NCI-H1417 treated with DMSO at 0.1 percent for 48 hours (cell line): ENCODE measurements around the gene MAEA.
A peak's percentile ranks its signal among the peaks of the same experiment; 100 is the strongest.

ENCODE experiments used
- DNase-seq: peaks from one replicate; lab custom pipeline; 2025; lab: John Stamatoyannopoulos, UW

MAEA gene

DNA sequence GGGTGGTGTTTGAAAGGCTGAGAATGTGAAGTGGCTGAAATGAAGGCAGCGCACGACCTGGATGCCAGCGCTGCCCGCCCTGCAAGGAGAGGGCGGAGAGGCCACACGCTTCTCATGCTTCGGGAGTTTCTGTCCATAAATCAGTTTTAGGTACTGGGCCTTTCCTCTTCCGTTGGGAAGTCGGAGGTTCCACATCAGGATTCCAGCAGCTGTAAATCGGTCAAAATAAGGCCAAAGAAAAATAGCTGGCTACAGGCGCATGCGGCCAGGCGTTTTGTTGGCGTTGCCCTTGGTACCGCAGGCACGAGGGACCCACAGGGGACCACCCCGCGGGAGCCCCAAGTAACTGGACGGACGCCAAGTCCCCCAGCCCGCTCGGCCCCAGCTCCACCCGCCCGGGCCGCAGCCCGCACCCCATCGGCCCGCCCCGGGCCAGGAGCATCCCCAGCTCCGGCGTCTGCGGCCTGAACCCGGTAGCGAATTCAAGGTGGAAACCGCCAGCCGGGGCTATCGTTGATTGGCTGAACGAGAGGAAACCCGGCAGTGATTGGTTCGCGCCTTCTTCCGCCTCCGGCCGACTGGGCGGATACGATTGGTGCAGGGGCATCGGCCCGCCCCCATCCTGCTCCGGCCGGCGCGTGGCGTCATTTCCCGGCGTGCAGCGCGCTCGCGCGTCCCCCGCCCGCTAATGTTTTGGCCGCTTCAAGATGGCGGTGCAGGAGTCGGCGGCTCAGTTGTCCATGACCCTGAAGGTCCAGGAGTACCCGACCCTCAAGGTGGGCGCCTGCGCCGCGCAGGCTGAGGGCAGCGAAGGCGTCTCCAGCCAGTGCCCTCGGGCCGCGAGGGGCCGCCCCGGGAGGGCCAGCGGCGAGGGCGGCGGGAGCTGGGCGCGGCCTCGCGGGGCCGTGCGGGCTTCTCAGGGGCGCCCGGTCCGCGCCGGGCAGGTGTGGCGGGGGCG, at the start of gene MAEA:
MAEA (plus strand) TSS at position 685 of the 958 bp plus-strand sequence; CDS start at position 708, 23 bp downstream.
- DNase-seq: peak; percentile 62

DNA sequence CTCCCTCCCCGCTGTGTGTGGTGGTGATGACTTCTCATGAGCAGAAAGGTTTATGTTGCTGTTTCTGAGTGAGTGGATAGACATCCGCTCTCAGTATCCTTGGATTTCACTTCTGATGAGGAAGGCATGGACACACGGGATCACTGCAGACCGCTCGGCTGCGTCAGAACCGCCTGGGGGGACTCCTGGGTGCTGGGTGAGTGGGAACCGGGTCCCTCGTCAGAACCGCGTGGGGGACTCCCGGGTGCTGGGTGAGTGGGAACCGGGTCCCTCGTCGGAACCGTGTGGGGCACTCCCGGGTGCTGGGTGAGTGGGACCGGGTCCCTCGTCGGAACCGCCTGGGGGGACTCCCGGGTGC, 49.8 kb upstream of the MAEA start:
- no peak for DNase-seq

DNA sequence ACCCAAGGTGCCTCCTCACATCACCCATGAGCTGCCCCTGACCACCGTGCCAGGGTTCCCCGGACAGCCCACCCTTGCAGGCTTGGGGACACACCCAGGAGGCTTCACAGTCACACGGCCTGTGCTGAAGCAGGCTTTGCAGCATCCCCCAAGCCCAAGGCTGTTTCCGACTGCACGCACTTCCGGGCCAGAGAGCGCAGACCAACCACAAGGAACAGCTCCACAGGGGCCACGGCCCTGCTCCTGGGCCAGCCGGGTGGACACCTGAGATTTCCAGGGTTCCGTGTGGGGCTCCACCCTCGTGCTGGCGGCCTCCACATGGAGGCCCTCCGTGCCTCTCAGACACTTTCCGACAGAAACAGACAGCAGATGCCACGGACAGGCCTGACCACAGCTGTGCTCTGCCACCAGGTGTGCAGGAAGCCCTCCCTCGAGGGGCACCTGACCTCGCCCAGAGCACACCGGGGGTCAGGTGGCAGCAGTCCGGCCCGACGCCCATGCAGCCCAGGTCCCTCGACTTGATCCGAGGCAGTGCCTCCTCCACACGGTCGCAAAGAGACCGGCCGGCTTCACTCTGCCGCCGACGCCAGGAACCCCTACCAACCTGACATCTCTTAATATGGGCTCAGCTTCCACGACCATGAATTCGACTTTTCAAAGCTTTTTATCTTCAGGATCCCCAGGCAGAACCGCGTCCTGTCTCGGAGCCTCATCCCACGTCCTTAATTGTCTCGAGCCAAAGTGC, 48.8 kb upstream of the MAEA start:
- DNase-seq: no peak

DNA sequence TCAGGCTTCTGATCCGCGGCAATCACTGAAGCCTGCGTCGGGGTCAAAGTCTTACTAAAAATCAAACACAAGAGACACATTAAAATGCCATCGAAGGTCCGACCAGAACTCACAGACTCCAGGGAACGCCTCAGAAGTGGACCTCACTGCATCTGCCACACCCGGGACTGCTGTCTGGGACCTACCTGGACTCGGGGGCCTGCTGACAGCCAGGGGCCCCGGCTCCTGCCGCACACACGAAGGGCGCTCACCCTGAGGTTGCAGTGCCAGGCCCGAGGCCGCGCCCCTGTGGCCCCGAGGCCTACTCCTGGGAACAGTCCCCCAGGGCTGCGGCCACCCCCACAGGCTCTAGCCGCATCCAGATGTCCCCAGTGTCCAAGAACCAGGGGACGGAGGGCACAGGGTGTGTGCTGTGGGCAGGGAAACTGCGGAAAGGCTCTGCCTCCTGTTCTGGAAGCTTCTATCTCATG, 48.2 kb upstream of the MAEA start:
- DNase-seq: no peak

DNA sequence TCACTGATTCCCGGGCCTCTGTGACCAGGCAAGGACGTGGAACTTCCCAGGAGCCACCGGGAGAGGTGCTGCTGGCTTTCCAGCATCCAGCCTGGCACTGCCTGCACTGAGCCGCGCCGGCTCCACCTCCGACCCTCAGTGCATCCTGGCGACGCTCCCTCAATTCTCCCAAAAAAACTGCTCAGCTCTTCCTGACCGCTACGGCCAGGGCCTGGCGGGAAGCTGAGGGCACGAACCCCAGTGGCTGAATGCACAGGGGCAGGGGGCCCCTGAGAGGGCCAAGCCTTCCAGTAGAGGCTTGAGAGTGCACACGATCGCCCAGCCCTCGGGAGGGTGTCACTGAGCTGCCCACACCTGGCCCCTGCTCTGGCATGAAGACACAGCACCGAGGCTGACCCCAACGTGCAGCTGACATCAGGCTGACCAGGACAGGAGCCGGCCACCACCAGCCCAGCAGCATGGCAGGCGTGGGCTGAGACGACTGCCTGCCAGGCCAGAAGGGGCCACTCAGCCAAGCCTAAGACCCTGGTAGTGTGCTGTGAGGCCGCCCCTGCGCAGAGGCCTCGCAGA, 47.7 kb upstream of the MAEA start:
- DNase-seq: no peak

DNA sequence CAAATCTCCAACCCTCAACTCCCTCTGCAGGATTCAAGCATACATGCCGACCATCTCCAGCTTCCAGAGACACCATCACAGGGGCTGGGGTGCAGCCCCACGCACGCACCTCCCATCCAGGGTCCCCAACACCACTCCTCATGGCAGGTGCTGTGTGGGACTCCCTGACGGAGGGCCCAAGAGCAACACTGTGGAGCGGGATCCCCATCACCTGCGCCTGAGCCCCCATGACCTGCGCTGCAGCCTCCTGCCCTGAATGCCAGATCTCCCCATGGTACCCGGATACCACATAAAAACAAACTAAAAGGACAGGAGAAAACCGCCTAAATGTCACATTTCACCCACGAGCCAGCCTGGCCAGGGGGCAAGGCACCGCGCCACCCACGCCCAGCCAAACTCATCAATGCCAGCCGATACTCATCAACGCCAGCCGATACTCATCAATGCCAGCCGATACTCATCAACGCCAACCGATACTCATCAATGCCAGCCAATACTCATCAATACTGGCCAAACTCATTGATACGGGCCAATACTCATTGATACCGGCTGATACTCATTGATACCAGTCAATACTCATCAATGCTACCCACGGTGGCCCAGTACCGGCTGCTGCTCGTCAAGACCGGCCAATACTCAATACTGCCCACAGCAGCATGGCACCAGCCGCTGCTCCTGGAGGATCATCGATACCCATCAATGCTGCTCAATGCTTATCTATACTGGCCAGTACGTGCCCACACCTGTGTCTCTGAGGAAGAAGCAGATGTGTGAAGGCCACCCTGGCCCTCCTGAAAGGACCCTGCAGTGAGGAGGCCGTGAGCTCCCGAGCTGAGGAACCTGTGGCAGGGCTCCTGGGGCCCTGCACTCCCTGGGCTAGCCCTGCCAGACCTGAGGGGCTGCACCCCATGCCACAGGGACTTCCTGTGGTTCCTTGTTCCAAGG, 46.9 kb upstream of the MAEA start:
- no peak for DNase-seq

DNA sequence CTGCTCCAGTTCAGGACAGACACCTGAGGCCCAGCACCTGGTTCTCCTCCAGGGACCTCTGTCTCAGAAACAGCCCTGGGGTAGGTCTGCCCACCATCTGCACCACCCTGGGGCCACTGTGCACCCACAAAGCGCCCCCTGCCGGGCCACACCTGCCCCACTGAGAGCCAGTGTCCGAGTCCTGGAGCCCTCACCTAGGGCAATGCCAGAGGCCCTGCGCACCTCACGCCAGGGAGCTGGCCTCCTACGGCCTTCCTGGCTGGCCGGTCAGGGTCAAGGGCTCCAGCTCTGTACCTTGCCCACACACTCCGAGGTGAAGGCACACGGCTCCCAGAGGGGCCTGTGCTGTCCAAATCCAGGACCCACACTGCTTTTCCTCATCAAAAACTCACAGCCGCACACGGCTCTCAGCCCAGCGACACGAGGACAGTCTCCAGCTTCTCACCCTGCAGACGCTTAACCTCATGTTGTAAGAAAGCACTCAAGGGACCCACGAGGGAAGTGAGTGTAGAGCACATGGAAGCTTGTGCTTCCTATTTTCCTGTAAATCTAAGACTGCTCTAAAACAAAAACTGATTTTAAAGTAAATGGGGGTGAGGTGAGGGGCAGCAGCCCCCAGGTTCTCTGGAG, 46.1 kb upstream of the MAEA start:
- no peak for DNase-seq

DNA sequence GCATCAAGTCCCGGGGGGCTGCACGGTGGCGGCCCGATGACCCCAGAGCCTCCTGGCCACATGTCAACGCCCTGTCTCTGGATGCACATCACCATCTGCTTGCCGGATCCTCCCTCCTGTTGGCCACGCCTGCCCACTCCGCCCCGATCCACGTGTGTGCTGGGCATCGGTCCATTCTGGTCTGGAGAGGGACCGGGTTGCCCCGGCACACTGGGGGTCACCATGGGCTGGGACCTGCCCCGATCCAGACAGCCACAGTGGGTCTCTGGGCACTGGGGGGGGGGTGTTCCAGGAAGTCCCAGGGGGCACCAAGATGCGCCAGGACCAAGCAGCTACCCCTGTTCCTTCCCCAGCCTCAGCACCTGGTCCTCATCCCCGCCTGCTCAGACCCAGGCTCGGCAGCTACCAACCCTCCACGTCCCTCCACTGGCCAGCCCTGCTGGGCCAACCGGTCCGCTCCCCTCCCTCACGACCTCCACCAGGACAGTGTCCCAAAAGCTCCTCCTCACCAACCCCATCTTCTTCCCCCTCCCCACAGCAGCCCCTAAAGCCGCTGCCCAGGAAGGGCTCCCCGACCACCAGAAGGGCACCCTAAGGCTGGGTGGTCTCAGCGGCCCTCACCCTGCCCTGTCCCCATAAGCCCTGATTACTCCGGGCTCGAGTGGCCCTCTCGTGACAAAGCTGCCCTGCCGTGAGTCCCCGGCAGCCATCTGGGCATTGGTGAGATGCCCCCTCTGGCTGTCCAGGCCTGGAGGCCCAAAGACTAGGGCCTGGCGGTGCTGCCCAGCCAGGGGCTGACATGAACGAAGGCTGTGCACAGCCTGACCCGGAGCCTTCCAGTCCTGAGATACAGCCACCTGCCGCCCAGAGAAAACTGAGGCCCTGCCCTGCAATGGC, 45.4 kb upstream of the MAEA start:
- no peak for DNase-seq

DNA sequence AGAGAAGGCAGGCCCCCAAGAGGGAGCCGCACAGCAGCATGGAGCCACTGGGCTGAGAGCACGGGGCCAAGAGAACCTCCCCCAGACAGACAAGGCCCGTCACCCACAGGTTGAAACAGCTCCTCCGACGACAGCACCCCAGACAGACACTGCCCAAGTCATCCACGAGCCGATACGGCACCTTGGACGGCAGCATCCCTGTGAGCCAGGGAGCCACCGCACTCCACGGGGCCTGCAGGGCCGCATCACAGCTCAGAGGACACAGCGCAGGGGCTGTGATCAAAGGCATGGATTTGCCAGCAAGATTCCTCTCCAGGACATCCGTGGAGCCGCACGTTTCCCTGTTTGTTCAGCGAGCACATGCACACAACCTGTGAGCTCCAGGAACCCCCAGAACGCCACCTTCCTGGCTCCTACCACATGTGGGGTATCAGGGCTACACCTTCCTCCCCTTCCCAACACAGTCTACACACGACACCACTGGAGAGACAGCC, 44.7 kb upstream of the MAEA start:
- no peak for DNase-seq

DNA sequence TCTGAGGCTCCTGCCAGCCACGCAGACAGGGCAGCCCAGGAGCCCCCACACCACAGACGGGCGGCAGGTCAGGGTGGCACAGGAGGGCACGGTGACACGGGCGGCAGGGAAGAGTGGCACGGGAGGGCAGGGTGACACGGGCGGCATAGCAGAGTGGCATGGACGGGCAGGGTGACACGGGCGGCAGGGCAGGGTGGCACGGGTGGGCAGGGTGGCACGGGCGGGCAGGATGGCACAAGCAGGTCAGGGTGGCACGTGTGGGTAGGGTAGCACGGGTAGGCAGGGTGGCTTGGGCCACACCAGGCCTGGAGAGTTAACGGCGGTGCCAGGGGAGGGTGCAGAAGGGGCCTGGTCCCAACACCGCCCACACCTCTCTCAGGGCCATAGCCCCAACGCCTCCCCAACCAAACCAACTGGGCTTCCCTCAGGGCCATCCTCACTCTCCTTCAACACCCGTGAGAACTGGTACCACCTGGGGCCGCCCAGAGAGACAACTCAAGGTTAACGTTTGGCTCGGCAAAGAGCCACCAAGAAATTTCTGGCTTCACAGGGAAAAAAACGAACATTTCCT, 44.1 kb upstream of the MAEA start:
- DNase-seq: no peak

DNA sequence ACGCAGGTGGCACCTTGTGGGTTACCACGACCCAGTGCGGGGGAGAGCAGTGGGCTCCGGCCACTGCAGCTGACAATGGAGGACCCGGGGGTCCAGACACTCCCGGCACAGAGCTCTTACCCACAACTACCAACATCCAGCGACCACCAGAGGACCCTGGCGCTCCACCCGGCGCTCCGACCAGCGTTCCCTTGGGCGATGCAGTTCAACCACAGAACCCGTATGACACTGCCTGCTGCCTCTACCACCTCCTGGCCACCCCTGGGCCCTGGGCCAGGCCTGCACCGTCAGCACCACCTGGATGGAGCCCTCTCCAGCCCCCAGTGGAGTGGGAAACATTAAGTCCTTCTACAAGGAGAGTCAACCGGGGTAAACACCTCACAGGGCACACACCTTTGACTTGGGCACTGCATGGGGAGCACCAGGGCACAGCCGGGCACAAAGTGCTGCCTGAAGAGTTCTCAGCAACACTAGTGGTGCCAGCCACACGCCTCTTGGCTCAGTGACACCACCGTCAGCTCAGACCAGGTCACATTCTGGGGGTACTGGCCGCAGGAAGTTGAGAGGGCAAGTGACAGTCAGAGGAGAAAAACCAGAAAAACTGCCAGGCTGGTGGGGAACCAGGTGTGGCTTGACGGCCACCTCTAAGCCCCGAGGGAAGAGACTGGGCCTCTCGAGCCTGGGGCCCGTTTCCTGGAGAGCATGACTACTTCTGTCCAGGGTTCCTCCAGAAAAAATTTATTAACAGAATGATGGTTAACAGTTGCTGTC, 43.4 kb upstream of the MAEA start:
- no peak for DNase-seq

DNA sequence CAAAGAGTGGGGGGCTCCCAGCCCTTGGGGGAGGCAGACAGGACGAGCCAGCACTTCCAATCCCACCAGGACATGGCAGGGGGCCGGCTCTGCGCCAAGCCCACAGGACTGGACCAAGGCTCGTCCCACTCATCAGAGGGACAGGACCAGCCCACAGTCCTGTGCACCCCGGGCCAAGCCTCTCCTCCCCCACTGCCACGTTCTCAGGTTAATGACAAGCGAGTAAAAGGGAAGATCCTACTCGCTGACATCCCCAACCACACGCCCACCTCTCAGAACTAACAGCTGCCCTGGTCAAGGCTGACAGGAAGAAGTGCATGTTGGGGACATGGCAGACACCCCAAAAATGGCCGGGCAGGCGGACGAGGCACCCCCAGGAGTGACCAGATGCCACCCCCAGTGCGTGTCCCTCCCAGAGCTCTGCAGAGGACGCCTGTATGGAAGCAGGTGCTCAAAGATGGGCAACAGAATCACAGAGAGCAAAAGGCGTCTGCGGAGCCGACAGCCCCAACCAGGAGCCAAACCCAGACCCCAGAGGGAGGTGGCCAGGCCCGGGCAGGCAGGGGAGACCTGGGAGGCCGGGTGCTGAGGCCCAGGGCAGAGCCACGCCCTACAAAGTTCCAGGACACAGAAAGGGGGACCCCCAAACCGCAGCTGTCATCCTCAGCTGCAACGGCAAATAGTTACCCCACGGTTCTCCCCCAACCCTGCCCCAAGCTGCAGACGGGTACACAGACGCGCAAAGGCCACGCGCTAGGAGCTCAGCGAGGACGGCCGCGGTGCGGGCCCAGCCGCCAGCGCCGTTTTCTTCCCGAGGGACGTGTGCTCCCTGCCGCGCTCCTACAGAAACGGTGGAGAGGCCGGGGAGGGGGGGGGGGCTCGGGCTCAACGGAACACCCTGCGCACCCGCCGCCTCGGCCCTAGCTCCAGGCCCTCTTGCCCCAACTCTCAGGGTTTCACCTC, 42.5 kb upstream of the MAEA start:
- DNase-seq: no peak

DNA sequence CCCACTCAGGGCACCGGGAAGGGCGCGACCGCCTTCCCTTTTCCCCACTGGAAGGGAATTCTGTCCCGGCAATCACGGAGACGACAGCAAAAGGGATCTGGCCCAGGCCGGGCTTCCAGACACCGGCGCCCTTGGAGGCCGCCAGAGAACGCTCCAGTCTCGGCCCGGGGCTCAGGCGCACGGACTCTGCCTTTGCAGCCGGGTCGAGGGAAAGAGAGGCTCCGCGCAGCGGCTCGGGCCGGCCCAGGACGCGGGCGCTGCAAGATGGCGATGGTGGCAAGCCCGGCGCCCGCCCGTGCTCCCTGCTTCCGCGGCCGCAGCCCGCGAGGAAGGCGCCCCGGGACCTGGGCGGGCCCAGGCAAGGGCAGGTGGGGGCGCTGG, 41.8 kb upstream of the MAEA start:
- DNase-seq: no peak

DNA sequence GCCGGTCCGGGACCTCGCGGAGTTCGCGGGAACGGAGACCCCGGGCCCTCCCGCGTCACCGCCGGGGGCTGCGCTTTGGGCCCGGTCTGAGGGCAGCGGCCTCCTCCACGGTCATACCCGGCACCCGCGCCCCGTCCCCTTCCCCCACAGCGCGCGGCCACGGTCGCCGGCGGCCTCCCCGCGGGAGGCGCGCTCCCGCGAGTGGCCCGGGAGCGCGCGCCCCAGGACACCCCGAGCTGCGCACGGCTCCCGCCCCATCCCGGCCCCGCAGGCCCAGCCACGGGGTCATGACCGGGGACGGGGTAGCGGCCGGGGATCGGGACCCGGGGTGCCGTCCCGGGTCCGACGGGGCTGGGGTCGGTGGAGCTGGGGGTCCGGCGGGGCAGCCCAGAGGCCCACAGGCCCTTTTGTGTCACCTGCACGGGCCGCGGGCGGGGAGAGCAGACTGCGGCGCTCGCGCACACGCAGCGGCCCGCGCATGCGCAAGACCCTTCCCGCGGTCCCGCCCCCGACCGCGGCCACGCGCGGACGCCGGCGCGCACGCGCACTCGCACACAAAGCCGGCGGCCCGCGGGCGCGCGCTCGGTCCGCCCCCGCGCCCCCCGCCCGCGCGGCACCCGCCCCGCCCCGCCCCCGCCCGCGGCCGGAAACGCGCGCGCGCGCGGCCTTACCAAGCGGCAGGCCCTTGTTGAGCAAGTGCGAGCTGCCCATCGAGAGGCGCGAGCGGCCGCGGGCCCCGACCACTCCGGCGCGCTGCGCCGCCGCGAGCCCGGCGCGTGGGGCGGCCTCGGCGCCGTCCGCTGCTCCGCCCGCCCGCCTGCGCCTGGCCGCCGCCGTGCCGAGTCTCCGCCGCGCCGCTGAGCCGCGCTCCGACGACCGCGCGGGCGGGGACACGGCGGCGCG, 41.2 kb upstream of the MAEA start, which contains the start of gene CTBP1:
CTBP1 (minus strand) TSS at position 886 of the 903 bp plus-strand sequence. CDS start 7,799 bp downstream, outside the sequence.
- peak; percentile 19 for DNase-seq

DNA sequence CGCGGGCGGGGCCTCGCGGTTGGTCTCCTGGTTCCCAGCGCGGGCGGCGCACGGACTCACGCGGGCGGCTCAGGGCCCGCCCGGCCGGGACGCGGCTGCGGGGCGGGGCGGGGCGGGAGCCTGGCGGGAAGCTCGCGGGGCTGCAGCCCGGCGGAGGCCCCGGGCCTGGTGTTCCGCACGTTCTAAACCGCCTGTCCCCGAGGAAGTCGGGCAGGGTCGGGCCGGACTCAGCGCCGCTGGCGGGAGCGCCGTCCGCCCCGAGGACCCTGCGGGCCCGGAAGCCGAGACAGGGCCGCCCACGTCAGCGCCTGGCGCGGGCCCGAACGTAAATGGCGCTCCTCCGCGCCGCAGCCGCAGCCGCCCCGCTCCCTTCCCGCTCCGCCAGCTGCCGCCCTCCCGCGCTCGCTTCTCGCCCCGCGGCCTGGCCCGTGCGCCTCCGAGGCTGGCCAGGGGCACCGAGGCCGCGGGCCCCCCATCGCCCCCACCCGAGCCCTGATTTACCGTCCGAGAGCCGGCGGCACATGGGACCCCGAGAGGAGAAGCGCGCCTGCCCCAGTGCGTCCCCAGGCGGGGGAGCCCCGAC, 40.5 kb upstream of the MAEA start:
- no peak for DNase-seq
